GM10266 (cell line): Measurements from ENCODE around the gene ADGRG7.

Source experiments
- DNase-seq: peaks from one replicate; pipeline ENCODE4 v3.0.0; 2012; ENCODE audit errors: extremely low spot score
- CTCF ChIP-seq: IDR thresholded peaks from 2 replicates; pipeline ENCODE4 v1.5.1; 2012; ENCODE audit warnings: mild to moderate bottlenecking, low read depth; ENCODE audit not compliant: control insufficient read depth, insufficient read depth; ENCODE audit errors: missing control alignments

The ADGRG7 gene

GRCh38 chr3:100730524-100730923 is 121.1 kb downstream of the ADGRG7 start:
- no peak for TF ChIP-seq CTCF
- DNase-seq: no peak

DNA sequence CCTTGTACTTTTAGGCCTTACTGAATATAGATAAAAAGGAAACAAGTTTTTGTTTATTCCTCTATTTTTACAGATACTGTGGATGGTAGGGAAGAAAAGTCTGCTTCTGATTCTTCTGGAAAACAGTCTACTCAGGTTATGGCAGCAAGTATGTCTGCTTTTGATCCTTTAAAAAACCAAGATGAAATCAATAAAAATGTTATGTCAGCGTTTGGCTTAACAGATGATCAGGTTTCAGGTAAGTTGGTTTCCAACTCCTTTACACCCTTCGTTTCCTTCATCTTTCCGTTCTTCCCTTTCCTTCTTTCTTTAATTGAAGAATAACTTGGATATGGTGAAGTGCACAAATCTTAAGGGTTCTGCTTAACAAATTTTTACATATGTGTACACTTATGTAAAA is 123.0 kb downstream of the ADGRG7 start:
- no peak for TF ChIP-seq CTCF
- no peak for DNase-seq

GRCh38 chr3:100737334-100737733 is 127.9 kb downstream of the ADGRG7 start:
- TF ChIP-seq CTCF: peak; percentile 37
- peak; percentile 8 for DNase-seq

DNA sequence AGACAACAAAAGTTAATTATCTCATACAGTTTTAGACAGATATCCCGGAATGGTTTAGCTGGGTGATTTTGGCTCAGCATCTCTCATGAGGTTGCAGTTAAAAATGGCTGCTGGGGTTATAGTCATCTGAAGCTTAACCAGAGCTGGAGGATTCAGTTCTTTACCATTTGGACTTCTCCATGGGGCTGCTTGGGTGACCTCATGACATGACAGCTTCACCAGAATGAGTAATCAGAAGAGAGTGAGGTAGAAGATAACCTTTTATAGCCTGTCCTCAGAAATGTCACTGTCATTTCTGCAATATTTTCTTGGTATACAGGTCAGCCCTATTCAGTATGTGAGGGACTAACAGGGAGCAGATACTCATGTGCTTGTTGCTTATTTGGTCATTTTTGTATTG is 130.8 kb downstream of the ADGRG7 start:
- no peak for DNase-seq
- no peak for TF ChIP-seq CTCF

GRCh38 chr3:100743535-100743934 is 134.1 kb downstream of the ADGRG7 start:
- DNase-seq: no peak
- TF ChIP-seq CTCF: no peak

DNA sequence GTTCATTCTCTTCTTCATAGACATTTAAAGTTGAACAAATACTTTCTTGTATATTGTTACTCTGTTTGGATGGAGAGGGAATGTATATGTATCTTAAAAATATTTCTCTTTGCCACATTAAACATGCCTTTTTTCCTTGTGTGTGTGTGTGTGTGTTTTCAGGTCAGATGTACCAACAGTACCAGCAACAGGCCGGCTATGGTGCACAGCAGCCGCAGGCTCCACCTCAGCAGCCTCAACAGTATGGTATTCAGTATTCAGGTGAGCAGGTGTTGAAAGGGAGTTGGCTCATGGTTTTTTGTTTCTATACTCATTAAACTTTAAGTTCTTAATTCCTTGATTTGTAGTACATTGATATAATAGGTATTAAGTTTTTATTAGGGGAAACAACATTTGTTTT is 135.3 kb downstream of the ADGRG7 start:
- DNase-seq: no peak
- TF ChIP-seq CTCF: no peak
